CD14-positive monocyte (primary cell): ENCODE measurements around the gene SQSTM1. TPM values are rescaled to one million over a fixed set of nuclear protein-coding genes. Genes with fewer than 3 reads are reported as not detected.
A peak's percentile ranks its signal among the peaks of the same experiment; 100 is the strongest.

ENCODE experiments used
- DNase-seq, 3 donors: peaks; one replicate each; pipeline ENCODE4 v3.0.0-alpha.2; 2011 to 2022
- H2AFZ ChIP-seq: 2 replicates; pipeline ENCODE4 v1.6.0; 2012; ENCODE audit warnings: mild to moderate bottlenecking, low read depth, low read length, inconsistent platforms; ENCODE audit not compliant: insufficient read depth, poor library complexity, severe bottlenecking
- H3K27ac ChIP-seq, 2 donors: 1 replicate in 1 of 2; 2 replicates in 1 of 2; pipeline ENCODE4 v1.5.1; 2012 to 2013; ENCODE audit warnings: low read length in 2 of 2, control low read depth in 1 of 2, inconsistent platforms in 1 of 2, low read depth in 1 of 2, mild to moderate bottlenecking in 1 of 2
- H3K27me3 ChIP-seq, 2 donors: one replicate each; pipeline versions ENCODE4 v1.6.0 to v1.6.1; 2011 to 2013; ENCODE audit warnings: low read length in 2 of 2; ENCODE audit not compliant: control insufficient read depth in 2 of 2, insufficient read depth in 2 of 2
- H3K36me3 ChIP-seq, 2 donors: replicated peaks in 1 of 2; 1 replicate in 1 of 2; 2 replicates in 1 of 2; pipeline versions ENCODE4 v1.5.1 to v1.6.1; 2012 to 2013; ENCODE audit warnings: low read length in 2 of 2, control low read depth in 1 of 2, inconsistent platforms in 1 of 2, mild to moderate bottlenecking in 1 of 2; ENCODE audit not compliant: insufficient read depth in 2 of 2, control insufficient read depth in 1 of 2
- H3K4me1 ChIP-seq, 2 donors: 1 replicate in 1 of 2; 2 replicates in 1 of 2; pipeline versions ENCODE4 v1.5.1 to v1.6.1; 2012 to 2013; ENCODE audit warnings: low read length in 2 of 2, control low read depth in 1 of 2, inconsistent platforms in 1 of 2, mild to moderate bottlenecking in 1 of 2, moderate library complexity in 1 of 2; ENCODE audit not compliant: insufficient read depth in 2 of 2, control insufficient read depth in 1 of 2
- H3K4me2 ChIP-seq: replicated peaks from 2 replicates; pipeline ENCODE3; 2012; ENCODE audit warnings: low read length, moderate library complexity, mild to moderate bottlenecking; ENCODE audit not compliant: poor library complexity, severe bottlenecking; ENCODE audit errors: extremely low read depth
- H3K4me3 ChIP-seq, 3 experiments: fragments of 200-600 bp in 1 of 3; sonication (generic) in 1 of 3; replicated peaks in 1 of 3; 1 replicate in 2 of 3; 2 replicates in 1 of 3; pipeline ENCODE4 v1.5.1; 2011 to 2013; ENCODE audit warnings: low read length in 3 of 3, mild to moderate bottlenecking in 3 of 3, control low read depth in 2 of 3, low read depth in 2 of 3, inconsistent platforms in 1 of 3, moderate library complexity in 1 of 3
- H3K79me2 ChIP-seq: 2 replicates; pipeline ENCODE4 v1.6.0; 2012; ENCODE audit warnings: mild to moderate bottlenecking, control low read depth, inconsistent platforms, low read length, moderate library complexity; ENCODE audit not compliant: insufficient read depth
- H3K9ac ChIP-seq: 2 replicates; pipeline ENCODE4 v1.6.0; 2017; ENCODE audit warnings: low read length, mild to moderate bottlenecking; ENCODE audit not compliant: insufficient read depth, poor library complexity, severe bottlenecking
- H3K9me3 ChIP-seq, 2 donors: replicated peaks in 1 of 2; 1 replicate in 1 of 2; 2 replicates in 1 of 2; pipeline versions ENCODE4 v1.5.1 to v1.6.1; 2012 to 2013; ENCODE audit warnings: low read length in 2 of 2, control low read depth in 1 of 2; ENCODE audit not compliant: control insufficient read depth in 1 of 2, insufficient read depth in 1 of 2
- H4K20me1 ChIP-seq: 2 replicates; pipeline ENCODE4 v1.6.0; 2012; ENCODE audit warnings: mild to moderate bottlenecking, low read length, control low read depth, moderate library complexity; ENCODE audit not compliant: insufficient read depth
- H3K27ac Mint-ChIP-seq, 7 donors: one replicate each; pipeline ENCODE4 v1.8.0; 2020; ENCODE audit warnings: mild to moderate bottlenecking in 7 of 7, mixed read lengths in 7 of 7, moderate library complexity in 6 of 7, inconsistent platforms in 2 of 7
- H3K27me3 Mint-ChIP-seq, 3 donors: one replicate each; pipeline ENCODE4 v1.8.0; 2021 to 2022; ENCODE audit warnings: low read depth in 3 of 3, mild to moderate bottlenecking in 3 of 3, mixed read lengths in 3 of 3, moderate library complexity in 3 of 3, inconsistent platforms in 1 of 3
- H3K36me3 Mint-ChIP-seq, 2 donors: one replicate each; pipeline ENCODE4 v1.8.0; 2020; ENCODE audit warnings: mixed read lengths in 2 of 2, inconsistent platforms in 1 of 2, mild to moderate bottlenecking in 1 of 2
- H3K4me1 Mint-ChIP-seq: one replicate; pipeline ENCODE4 v1.8.0; 2020; ENCODE audit warnings: mild to moderate bottlenecking, mixed read lengths
- H3K4me3 Mint-ChIP-seq, 2 donors: one replicate each; pipeline ENCODE4 v1.8.0; 2020; ENCODE audit warnings: mild to moderate bottlenecking in 2 of 2, mixed read lengths in 2 of 2, moderate library complexity in 1 of 2
- H3K9me3 Mint-ChIP-seq, 7 donors: one replicate each; pipeline ENCODE4 v1.8.0; 2020 to 2022; ENCODE audit warnings: mixed read lengths in 7 of 7, mild to moderate bottlenecking in 6 of 7, moderate library complexity in 6 of 7, inconsistent platforms in 2 of 7
- CTCF ChIP-seq: fragments of 200-600 bp; IDR thresholded peaks from one replicate; pipeline ENCODE4 v1.8.0; 2022; ENCODE audit warnings: antibody characterized with exemption, mild to moderate bottlenecking
- WGBS: methylation state at CpG from one replicate; pipeline ENCODE4 v1.1.5; 2013; ENCODE audit warnings: missing lambda C conversion rate; ENCODE audit not compliant: insufficient coverage; 5-methylcytosine and 5-hydroxymethylcytosine counted together
- intact Hi-C, 2 donors: fragments of 100-400 bp; cut with micrococcal nuclease; formaldehyde crosslinking; loops; one replicate each; pipeline versions ENCODE4 v1.15.0 to v1.15.1; 2023
- polyA plus RNA-seq, 3 donors: library from polyadenylated mRNA; depleted of rRNA in 1 of 3; unstranded in 2 of 3; stranded (reverse) in 1 of 3; fragments of 300-500 nt in 2 of 3; fragments of >200 nt in 1 of 3; fragmentation: Illumina TruSeq in 2 of 3; gene quantifications; 1 replicate in 2 of 3; 2 replicates in 1 of 3; pipeline ENCODE4 v1.2.3, GENCODE V29; 2012 to 2021

SQSTM1 gene
- polyA plus RNA-seq, 3 donors: 182 to 312 (median 275) TPM

GRCh38 chr5:179885491-179886090 lies 64.9 kb downstream of the SQSTM1 start:
- TF ChIP-seq CTCF: no peak
- no peaks in the 10 kb centered on the region for H3K79me2 ChIP-seq
- H3K27me3 Mint-ChIP-seq: peaks cover 0 to 1% (median 0%) of the 10 kb centered on the region in 3 donors
- no peaks in the 10 kb centered on the region for H3K27me3 ChIP-seq
- peaks cover 25 to 41% (median 33%) of the 10 kb centered on the region in 7 donors for H3K9me3 Mint-ChIP-seq
- peaks cover 70 to 95% of the 10 kb centered on the region in 2 donors for H3K36me3 ChIP-seq
- H3K9me3 ChIP-seq: peaks cover 26 to 30% of the 10 kb centered on the region in 2 donors
- H3K27ac Mint-ChIP-seq: peak overlapping the region in 3 of 7 donors; percentile 5 to 60 (median 27)
- H3K4me1 ChIP-seq: no peaks in the 10 kb centered on the region
- 98% methylated on average over 13 of the region's 13 CpGs for WGBS
- no peak overlapping the region for H3K4me3 ChIP-seq
- H3K4me3 Mint-ChIP-seq: no peak overlapping the region
- no peak overlapping the region for H3K9ac ChIP-seq
- intact Hi-C loops: no loop called here
- H4K20me1 ChIP-seq: peaks cover 8% of the 10 kb centered on the region
- peaks cover 90 to 92% of the 10 kb centered on the region in 2 donors for H3K36me3 Mint-ChIP-seq
- no peak overlapping the region for H2AFZ ChIP-seq
- no peaks in the 10 kb centered on the region for H3K4me1 Mint-ChIP-seq
- DNase-seq: no peak
- no peak overlapping the region for H3K4me2 ChIP-seq
- no peak overlapping the region for H3K27ac ChIP-seq

GRCh38 chr5:179886190-179886911 lies 65.6 kb downstream of the SQSTM1 start:
- H4K20me1 ChIP-seq: peaks cover 8% of the 10 kb centered on the region
- H3K4me2 ChIP-seq: no peak overlapping the region
- peak overlapping the region in 3 of 7 donors; percentile 22 to 33 (median 27) for H3K27ac Mint-ChIP-seq
- no peak overlapping the region for H3K27ac ChIP-seq
- no peak for DNase-seq
- H3K4me1 ChIP-seq: no peaks in the 10 kb centered on the region
- no peaks in the 10 kb centered on the region for H3K4me1 Mint-ChIP-seq
- no peaks in the 10 kb centered on the region for H3K79me2 ChIP-seq
- 88% methylated on average over 12 of the region's 14 CpGs for WGBS
- H3K36me3 Mint-ChIP-seq: peaks cover 94% of the 10 kb centered on the region in 2 donors
- H3K9me3 Mint-ChIP-seq: peaks cover 25 to 41% (median 33%) of the 10 kb centered on the region in 7 donors
- H3K9ac ChIP-seq: no peak overlapping the region
- no peaks in the 10 kb centered on the region for H3K27me3 ChIP-seq
- peaks cover 0 to 1% (median 0%) of the 10 kb centered on the region in 3 donors for H3K27me3 Mint-ChIP-seq
- intact Hi-C loops: no loop called here
- no peak overlapping the region for H2AFZ ChIP-seq
- H3K4me3 Mint-ChIP-seq: no peak overlapping the region
- H3K36me3 ChIP-seq: peaks cover 72 to 95% of the 10 kb centered on the region in 2 donors
- no peak for TF ChIP-seq CTCF
- H3K9me3 ChIP-seq: peaks cover 26 to 30% of the 10 kb centered on the region in 2 donors
- H3K4me3 ChIP-seq: no peak overlapping the region
